WTC11 (cell line): ENCODE results near the gene GRM3. TPM values are rescaled to one million over a fixed set of nuclear protein-coding genes. Genes with fewer than 3 reads are reported as not detected.
A peak's percentile ranks its signal among the peaks of the same experiment; 100 is the strongest.

Experiments used
- ATAC-seq: fragments of 200-7000 bp; cut with Tn5 transposase; 2 replicates; pipeline ENCODE4 v1.10.0; 2021; ENCODE audit warnings: mild to moderate bottlenecking, moderate library complexity
- CTCF ChIA-PET: fragments of 300-600 bp; sonication (Branson Sonifier 250); formaldehyde crosslinking; loops from one replicate; lab custom pipeline; 2021; ENCODE audit warnings: antibody characterized with exemption; lab: Charles Lee
- POLR2A ChIA-PET: fragments of 350-600 bp; sonication (Branson Sonifier 250); formaldehyde crosslinking; loops from one replicate; lab custom pipeline; 2021; ENCODE audit warnings: antibody characterized with exemption; lab: Charles Lee
- DNase-seq: peaks from one replicate; pipeline ENCODE4 v3.0.0; 2021; ENCODE audit warnings: low spot score
- H3K27ac Mint-ChIP-seq: 2 replicates; pipeline ENCODE4 v1.8.0; 2021; ENCODE audit warnings: mixed read lengths
- H3K27me3 Mint-ChIP-seq: 2 replicates; pipeline ENCODE4 v1.8.0; 2021; ENCODE audit warnings: low read depth, mild to moderate bottlenecking, moderate library complexity, mixed read lengths
- H3K36me3 Mint-ChIP-seq: 2 replicates; pipeline ENCODE4 v1.8.0; 2021; ENCODE audit warnings: mixed read lengths
- H3K4me1 Mint-ChIP-seq: 2 replicates; pipeline ENCODE4 v1.8.0; 2022; ENCODE audit warnings: mixed read lengths
- H3K4me3 Mint-ChIP-seq: 2 replicates; pipeline ENCODE4 v1.8.0; 2021; ENCODE audit warnings: mild to moderate bottlenecking, moderate library complexity, mixed read lengths
- H3K9me3 Mint-ChIP-seq: 2 replicates; pipeline ENCODE4 v1.8.0; 2021; ENCODE audit warnings: mixed read lengths
- CREB1 ChIP-seq: sonication (generic); formaldehyde crosslinking; IDR thresholded peaks from 2 replicates; pipeline ENCODE4 v1.8.0; 2023; ENCODE audit warnings: mild to moderate bottlenecking, missing genetic modification reagents
- ESRRA ChIP-seq: sonication (generic); formaldehyde crosslinking; IDR thresholded peaks from 2 replicates; pipeline ENCODE4 v1.8.1; 2022; ENCODE audit warnings: mild to moderate bottlenecking, missing genetic modification reagents, borderline replicate concordance
- FOXJ3 ChIP-seq: sonication (generic); formaldehyde crosslinking; IDR thresholded peaks from 2 replicates; pipeline ENCODE4 v1.9.0; 2021; ENCODE audit warnings: missing genetic modification reagents, mild to moderate bottlenecking, borderline replicate concordance
- GTF2I ChIP-seq: fragments of 250-450 bp; sonication (Bioruptor Pico); conservative IDR thresholded peaks from 2 replicates; pipeline ENCODE4 v1.4.0; 2021; ENCODE audit warnings: mild to moderate bottlenecking
- JUN ChIP-seq: sonication (generic); formaldehyde crosslinking; IDR thresholded peaks from 2 replicates; pipeline ENCODE4 v1.8.0; 2023; ENCODE audit warnings: mild to moderate bottlenecking, missing genetic modification reagents
- KAT7 ChIP-seq: sonication (generic); formaldehyde crosslinking; IDR thresholded peaks from 2 replicates; pipeline ENCODE4 v1.8.1; 2023; ENCODE audit warnings: missing genetic modification reagents, mild to moderate bottlenecking, borderline replicate concordance
- NR1H2 ChIP-seq: sonication (generic); formaldehyde crosslinking; IDR thresholded peaks from 2 replicates; pipeline ENCODE4 v1.9.0; 2021; ENCODE audit warnings: mild to moderate bottlenecking, moderate library complexity, missing genetic modification reagents
- SMAD3 ChIP-seq: sonication (generic); formaldehyde crosslinking; IDR thresholded peaks from 2 replicates; pipeline ENCODE4 v1.8.0; 2022; ENCODE audit warnings: missing genetic modification reagents, mild to moderate bottlenecking, borderline replicate concordance
- STAT6 ChIP-seq: sonication (generic); formaldehyde crosslinking; conservative IDR thresholded peaks from 2 replicates; pipeline ENCODE4 v1.8.1; 2023; ENCODE audit warnings: mild to moderate bottlenecking, low read depth, missing genetic modification reagents, moderate library complexity
- TP53 ChIP-seq: sonication (generic); formaldehyde crosslinking; IDR thresholded peaks from 2 replicates; pipeline ENCODE4 v1.8.1; 2023; ENCODE audit warnings: mild to moderate bottlenecking, missing genetic modification reagents
- ZNF121 ChIP-seq: sonication (generic); formaldehyde crosslinking; IDR thresholded peaks from 2 replicates; pipeline ENCODE4 v1.8.0; 2023; ENCODE audit warnings: missing genetic modification reagents
- ZNF219 ChIP-seq: sonication (generic); formaldehyde crosslinking; IDR thresholded peaks from 2 replicates; pipeline ENCODE4 v1.8.0; 2023; ENCODE audit warnings: missing genetic modification reagents, mild to moderate bottlenecking, borderline replicate concordance
- ZNF263 ChIP-seq: sonication (generic); formaldehyde crosslinking; IDR thresholded peaks from 2 replicates; pipeline ENCODE4 v1.8.1; 2022; ENCODE audit warnings: low read depth, mild to moderate bottlenecking, moderate library complexity, missing genetic modification reagents
- total RNA-seq: library from RNA; stranded (reverse); gene quantifications from 3 replicates; pipeline ENCODE4 v1.2.3, GENCODE V29; 2021
- TF ChIP-seq, protein P1 (sequence below): fragments of 250-450 bp; sonication (Bioruptor Pico); IDR thresholded peaks from 2 replicates; pipeline ENCODE4 v1.9.0; 2021; ENCODE audit warnings: moderate library complexity, mild to moderate bottlenecking, inconsistent platforms, borderline replicate concordance
- TF ChIP-seq, protein P2 (sequence below): sonication (generic); formaldehyde crosslinking; IDR thresholded peaks from 2 replicates; pipeline ENCODE4 v1.8.1; 2023; ENCODE audit warnings: mild to moderate bottlenecking, missing genetic modification reagents
- TF ChIP-seq, protein P3 (sequence below): sonication (generic); formaldehyde crosslinking; IDR thresholded peaks from 2 replicates; pipeline ENCODE4 v1.8.1; 2023; ENCODE audit warnings: mild to moderate bottlenecking, missing genetic modification reagents, moderate library complexity

GRM3 gene
- total RNA-seq, 1 experiment from 2014 or later = 0.94 TPM

- no peak for TF ChIP-seq KAT7 (CRISPR knock-in tag)
- TF ChIP-seq, all 79 proteins: peak for 0
Measured at GRCh38 chr7:86768394-86768793, 124.7 kb downstream of the GRM3 start (continued).

- Mint-ChIP-seq H3K9me3 (no peaks in the 10 kb centered on the region), H3K4me3 (no peak overlapping the region), H3K4me1 (peaks cover 8% of the 10 kb centered on the region), H3K36me3 (no peaks in the 10 kb centered on the region), H3K27me3 (no peaks in the 10 kb centered on the region), H3K27ac (peak overlapping the region; percentile 14; the same call in 1 of the 2 replicates)
- ChIA-PET CTCF (no interaction called here), POLR2A (no interaction called here)
- no peak for DNase-seq
- no peak for ATAC-seq
- TF ChIP-seq ESRRA (CRISPR knock-in tag) = no peak
- TF ChIP-seq SMAD3 (CRISPR knock-in tag) = no peak
- TF ChIP-seq JUN = no peak
- TF ChIP-seq TP53 (CRISPR knock-in tag) = no peak
- TF ChIP-seq, protein P1, sequence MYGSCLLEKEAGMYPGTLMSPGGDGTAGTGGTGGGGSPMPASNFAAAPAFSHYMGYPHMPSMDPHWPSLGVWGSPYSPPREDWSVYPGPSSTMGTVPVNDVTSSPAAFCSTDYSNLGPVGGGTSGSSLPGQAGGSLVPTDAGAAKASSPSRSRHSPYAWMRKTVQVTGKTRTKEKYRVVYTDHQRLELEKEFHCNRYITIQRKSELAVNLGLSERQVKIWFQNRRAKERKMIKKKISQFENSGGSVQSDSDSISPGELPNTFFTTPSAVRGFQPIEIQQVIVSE = no peak
- TF ChIP-seq, all 79 proteins: peak for 0
Measured at GRCh38 chr7:86768967-86769760, 125.5 kb downstream of the GRM3 start.

DNA sequence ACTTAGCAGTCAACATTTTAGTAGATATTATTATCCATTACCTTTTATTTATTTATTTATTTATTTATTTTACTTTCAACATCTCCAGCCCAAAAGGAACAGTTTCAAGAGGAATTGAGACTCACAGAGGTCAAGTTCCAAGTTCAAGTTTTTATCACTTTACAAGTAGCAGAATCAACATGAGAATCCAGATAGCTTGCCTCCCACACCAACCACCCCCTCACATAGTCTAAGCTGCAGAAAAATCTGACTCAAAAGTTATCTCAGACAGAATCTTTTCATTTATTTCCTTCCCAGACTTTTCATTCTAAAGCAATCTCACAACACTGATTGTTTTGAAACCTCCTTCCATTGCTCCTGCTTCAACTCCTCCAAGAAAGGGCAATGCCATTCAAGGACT lies 129.6 kb downstream of the GRM3 start:
- H3K4me1 Mint-ChIP-seq = peaks cover 8% of the 10 kb centered on the region
- no peak overlapping the region for H3K4me3 Mint-ChIP-seq
- POLR2A ChIA-PET = no interaction called here
- no peak overlapping the region for H3K27ac Mint-ChIP-seq
- H3K9me3 Mint-ChIP-seq = no peaks in the 10 kb centered on the region
- CTCF ChIA-PET = no interaction called here
- TF ChIP-seq, protein P2, sequence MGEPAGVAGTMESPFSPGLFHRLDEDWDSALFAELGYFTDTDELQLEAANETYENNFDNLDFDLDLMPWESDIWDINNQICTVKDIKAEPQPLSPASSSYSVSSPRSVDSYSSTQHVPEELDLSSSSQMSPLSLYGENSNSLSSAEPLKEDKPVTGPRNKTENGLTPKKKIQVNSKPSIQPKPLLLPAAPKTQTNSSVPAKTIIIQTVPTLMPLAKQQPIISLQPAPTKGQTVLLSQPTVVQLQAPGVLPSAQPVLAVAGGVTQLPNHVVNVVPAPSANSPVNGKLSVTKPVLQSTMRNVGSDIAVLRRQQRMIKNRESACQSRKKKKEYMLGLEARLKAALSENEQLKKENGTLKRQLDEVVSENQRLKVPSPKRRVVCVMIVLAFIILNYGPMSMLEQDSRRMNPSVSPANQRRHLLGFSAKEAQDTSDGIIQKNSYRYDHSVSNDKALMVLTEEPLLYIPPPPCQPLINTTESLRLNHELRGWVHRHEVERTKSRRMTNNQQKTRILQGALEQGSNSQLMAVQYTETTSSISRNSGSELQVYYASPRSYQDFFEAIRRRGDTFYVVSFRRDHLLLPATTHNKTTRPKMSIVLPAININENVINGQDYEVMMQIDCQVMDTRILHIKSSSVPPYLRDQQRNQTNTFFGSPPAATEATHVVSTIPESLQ = no peak
- TF ChIP-seq GTF2I (CRISPR knock-in tag) (no peak), FOXJ3 (no peak)
- TF ChIP-seq, all 79 proteins: peak for 0
- DNase-seq (no peak), ATAC-seq (no peak)
- Mint-ChIP-seq H3K27me3 (no peaks in the 10 kb centered on the region), H3K36me3 (no peaks in the 10 kb centered on the region)

DNA sequence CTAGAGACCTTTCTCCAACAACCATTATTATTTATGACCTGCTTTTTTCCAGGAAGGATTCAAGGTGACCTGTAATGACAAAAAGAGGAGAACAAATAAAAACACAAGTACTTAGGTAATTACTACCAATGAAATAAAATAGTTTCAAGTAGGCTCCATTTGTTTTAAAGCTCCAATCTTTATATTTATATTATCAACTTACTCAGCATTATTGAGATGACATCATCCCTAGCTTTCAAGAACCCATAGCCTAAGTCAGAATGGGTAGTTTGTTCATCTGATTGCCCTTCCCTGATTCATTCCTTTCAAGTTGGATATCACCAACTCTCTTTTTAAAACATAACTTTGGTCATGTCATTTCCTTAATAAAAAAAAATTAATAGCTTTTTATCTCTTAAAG lies 131.5 kb downstream of the GRM3 start:
- ChIA-PET CTCF (no interaction called here), POLR2A (no interaction called here)
- H3K4me3 Mint-ChIP-seq = no peak overlapping the region
- no peaks in the 10 kb centered on the region for H3K36me3 Mint-ChIP-seq
- no peak overlapping the region for H3K27ac Mint-ChIP-seq
- DNase-seq (no peak), ATAC-seq (no peak)
- no peaks in the 10 kb centered on the region for H3K27me3 Mint-ChIP-seq
- H3K9me3 Mint-ChIP-seq = 0 out of 2 replicates have a peak, but pooled peaks cover 3% of the 10 kb centered on the region
- H3K4me1 Mint-ChIP-seq = no peaks in the 10 kb centered on the region
- no peak for TF ChIP-seq CREB1 (CRISPR knock-in tag)

GRCh38 chr7:86776136-86776535 lies 132.4 kb downstream of the GRM3 start:
- ChIA-PET POLR2A (no interaction called here), CTCF (no interaction called here)
- no peaks in the 10 kb centered on the region for H3K27me3 Mint-ChIP-seq
- H3K4me1 Mint-ChIP-seq = no peaks in the 10 kb centered on the region
- no peak overlapping the region for H3K4me3 Mint-ChIP-seq
- no peak overlapping the region for H3K27ac Mint-ChIP-seq
- 0 out of 2 replicates have a peak, but pooled peaks cover 3% of the 10 kb centered on the region for H3K9me3 Mint-ChIP-seq
- ATAC-seq = no peak
- no peak for DNase-seq
- H3K36me3 Mint-ChIP-seq = no peaks in the 10 kb centered on the region
- TF ChIP-seq NR1H2 (CRISPR knock-in tag) (no peak), STAT6 (CRISPR knock-in tag) (no peak), ZNF121 (no peak), ZNF219 (CRISPR knock-in tag) (no peak), ZNF263 (CRISPR knock-in tag) (no peak)
- TF ChIP-seq, protein P2 = no peak
- TF ChIP-seq, protein P3, sequence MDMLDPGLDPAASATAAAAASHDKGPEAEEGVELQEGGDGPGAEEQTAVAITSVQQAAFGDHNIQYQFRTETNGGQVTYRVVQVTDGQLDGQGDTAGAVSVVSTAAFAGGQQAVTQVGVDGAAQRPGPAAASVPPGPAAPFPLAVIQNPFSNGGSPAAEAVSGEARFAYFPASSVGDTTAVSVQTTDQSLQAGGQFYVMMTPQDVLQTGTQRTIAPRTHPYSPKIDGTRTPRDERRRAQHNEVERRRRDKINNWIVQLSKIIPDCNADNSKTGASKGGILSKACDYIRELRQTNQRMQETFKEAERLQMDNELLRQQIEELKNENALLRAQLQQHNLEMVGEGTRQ (CRISPR knock-in tag) = no peak
